Panc1 (cell line): ENCODE measurements around the gene RTN4IP1. TPM values are rescaled to one million over a fixed set of nuclear protein-coding genes. Genes with fewer than 3 reads are reported as not detected.
A peak's percentile ranks its signal among the peaks of the same experiment; 100 is the strongest.
"Not testable (repeated sequence)": the region's sequence is repeated elsewhere in the genome, so short reads cannot be mapped to it uniquely, and the experiment has no call there.

Experiments
- ATAC-seq: fragments of 200-7000 bp; cut with Tn5 transposase; 2 replicates; pipeline ENCODE4 v1.9.1; 2020; ENCODE audit warnings: mild to moderate bottlenecking, moderate library complexity
- BruUV-seq: library from RNA; stranded (reverse); fragments of 400-500 nt; replicated peaks from 2 replicates; lab custom pipeline; 2021; lab: Mats Ljungman, UMichigan
- CTCF ChIA-PET: fragments of 300-600 bp; sonication (Branson Sonifier 250); formaldehyde crosslinking; loops from one replicate; lab custom pipeline; 2022; ENCODE audit warnings: antibody characterized with exemption; lab: Charles Lee
- POLR2A ChIA-PET: fragments of 300-600 bp; sonication (Branson Sonifier 250); formaldehyde crosslinking; loops from one replicate; lab custom pipeline; 2022; ENCODE audit warnings: antibody characterized with exemption; lab: Charles Lee
- DNase-seq: peaks from one replicate; pipeline ENCODE4 v3.0.0-alpha.2; 2010; ENCODE audit warnings: low read depth, low spot score
- H3K27ac ChIP-seq: 2 replicates; pipeline ENCODE4 v1.5.1; 2011; ENCODE audit warnings: mild to moderate bottlenecking, low read length, inconsistent platforms
- H3K27me3 ChIP-seq: fragments of 200-500 bp; sonication (Bioruptor generic); 2 replicates; pipeline ENCODE4 v1.6.0; 2014; ENCODE audit warnings: low read length, inconsistent platforms; ENCODE audit not compliant: control insufficient read depth, insufficient read depth
- H3K36me3 ChIP-seq: fragments of 200-500 bp; sonication (Bioruptor generic); 2 replicates; pipeline ENCODE4 v1.5.1; 2014; ENCODE audit warnings: inconsistent platforms, mild to moderate bottlenecking, low read length, moderate library complexity; ENCODE audit not compliant: control insufficient read depth, insufficient read depth
- H3K4me1 ChIP-seq: 2 replicates; pipeline ENCODE4 v1.5.1; 2011; ENCODE audit warnings: inconsistent platforms, mild to moderate bottlenecking, low read length, moderate library complexity; ENCODE audit not compliant: control insufficient read depth, insufficient read depth
- H3K4me3 ChIP-seq, 2 experiments: 2 replicates each; pipeline ENCODE4 v1.5.1; 2011 to 2012; ENCODE audit warnings: low read depth in 2 of 2, low read length in 2 of 2, mild to moderate bottlenecking in 2 of 2, inconsistent platforms in 1 of 2, moderate library complexity in 1 of 2
- H3K9me3 ChIP-seq: fragments of 200-500 bp; sonication (Bioruptor generic); 2 replicates; pipeline ENCODE4 v1.5.1; 2014; ENCODE audit warnings: low read depth, mild to moderate bottlenecking, inconsistent platforms, low read length, moderate library complexity; ENCODE audit not compliant: control insufficient read depth, insufficient read depth
- CTCF ChIP-seq: fragments of 450-650 bp; IDR thresholded peaks from 2 replicates; pipeline ENCODE4 v1.5.1; 2017; ENCODE audit warnings: mild to moderate bottlenecking
- POLR2AphosphoS5 ChIP-seq: IDR thresholded peaks from 2 replicates; pipeline ENCODE4 v1.6.1; 2012; ENCODE audit warnings: mild to moderate bottlenecking, low read depth, low read length, moderate library complexity
- REST ChIP-seq, 2 experiments: IDR thresholded peaks; 2 replicates each; pipeline ENCODE4 v1.6.1; 2011 to 2012; ENCODE audit warnings: low read depth in 2 of 2, control low read depth in 1 of 2, low read length in 1 of 2, mild to moderate bottlenecking in 1 of 2, moderate library complexity in 1 of 2; ENCODE audit not compliant: insufficient read depth in 1 of 2
- SIN3A ChIP-seq: IDR thresholded peaks from 2 replicates; pipeline ENCODE4 v1.6.1; 2012; ENCODE audit warnings: low read depth, mild to moderate bottlenecking, low read length, moderate library complexity, borderline replicate concordance; ENCODE audit not compliant: insufficient read depth
- TCF7L2 ChIP-seq: IDR thresholded peaks from 2 replicates; pipeline ENCODE4 v1.6.1; 2011; ENCODE audit warnings: mild to moderate bottlenecking, low read depth, low read length, inconsistent platforms
- in situ Hi-C: cut with HindIII; loops from 2 replicates; pipeline ENCODE4 v1.10.0; 2016; ENCODE audit warnings: low sequenced_read_pairs, low pct_unique_long_range_greater_than_20kb
- intact Hi-C: fragments of 100-400 bp; cut with micrococcal nuclease; formaldehyde crosslinking; loops from one replicate; pipeline ENCODE4 v1.10.0; 2022; ENCODE audit not compliant: unreplicated experiment
- total RNA-seq: library from RNA; stranded (reverse); gene quantifications from one replicate; pipeline ENCODE4 v1.2.1, GENCODE V29; 2021; ENCODE audit not compliant: unreplicated experiment

Gene RTN4IP1
- total RNA-seq, 1 experiment from 2014 or later, result 9.4 TPM

GRCh38 chr6:106628658-106629102, 618 bp downstream of the RTN4IP1 start:
- intact Hi-C loops, result no loop called here
- CTCF ChIA-PET, result interaction anchor here (0.7 kb wide), 1 partner anchor 350 kb away, joined by 5 read pairs; no protein-coding TSS in a partner anchor

GRCh38 chr6:106627760-106628159, 1.5 kb downstream of the RTN4IP1 start:
- H3K27ac ChIP-seq, H3K4me3 ChIP-seq, in situ Hi-C loops, ATAC-seq, H3K27me3 ChIP-seq, intact Hi-C loops, H3K9me3 ChIP-seq, DNase-seq, H3K36me3 ChIP-seq, BruUV-seq: not testable (repeated sequence)
- POLR2A ChIA-PET, result interaction anchor here (0.7 kb wide), 1 partner anchor 312 kb away, joined by 3 read pairs; no protein-coding TSS in a partner anchor
- CTCF ChIA-PET, result interaction anchor here (0.7 kb wide), 2 partner anchors 127 to 351 kb away, joined by 5 to 6 read pairs; no protein-coding TSS in a partner anchor
- H3K4me1 ChIP-seq, result peaks cover 25% of the 10 kb centered on the region

More at GRCh38 chr6:106628658-106629102, 618 bp downstream of the RTN4IP1 start:
- Histone ChIP-seq H3K9me3 (no peaks in the 10 kb centered on the region), H3K4me3 (peak overlapping the region; percentile 86 to 88), H3K27me3 (no peaks in the 10 kb centered on the region), H3K36me3 (no peaks in the 10 kb centered on the region; the same call in 1 of the 2 replicates), H3K27ac (peak overlapping the region; percentile 97), H3K4me1 (peaks cover 25% of the 10 kb centered on the region)
- POLR2A ChIA-PET, result interaction anchor here (0.7 kb wide), 1 partner anchor 313 kb away, joined by 3 read pairs; no protein-coding TSS in a partner anchor
- in situ Hi-C loops, result no loop called here
- BruUV-seq, result TSS peak; percentile 98
- peak; percentile 17; the same call in 1 of the 2 replicates for ATAC-seq
- TF ChIP-seq POLR2AphosphoS5 (no peak), TCF7L2 (no peak), CTCF (no peak), REST (IDR thresholded peaks at IDR 0.05; ENCODE audit: insufficient read depth in 1 of 2, low read depth in 2 of 2, low read length in 1 of 2) (no peak), SIN3A (no peak)
- peak; percentile 5 for DNase-seq

- ChIA-PET POLR2A (interaction anchor here (0.6 kb wide), 1 partner anchor 151 kb away, joined by 3 read pairs; no protein-coding TSS in a partner anchor), CTCF (no interaction called here)
- Histone ChIP-seq H3K27ac (no peak overlapping the region), H3K9me3 (no peaks in the 10 kb centered on the region), H3K4me1 (peaks cover 25% of the 10 kb centered on the region), H3K4me3 (no peak overlapping the region), H3K27me3 (no peaks in the 10 kb centered on the region), H3K36me3 (no peaks in the 10 kb centered on the region; the same call in 1 of the 2 replicates)
- ATAC-seq (no peak), DNase-seq (no peak)
- intact Hi-C loops, result no loop called here
- TF ChIP-seq REST (IDR thresholded peaks at IDR 0.05; ENCODE audit: insufficient read depth in 1 of 2, low read depth in 2 of 2, low read length in 1 of 2) (no peak), POLR2AphosphoS5 (no peak), CTCF (no peak), SIN3A (no peak), TCF7L2 (no peak)
- in situ Hi-C loops, result no loop called here
- BruUV-seq, result no TSS peak
Observed at GRCh38 chr6:106626485-106626884, 2.8 kb downstream of the RTN4IP1 start.
